K562 (cell line): ENCODE data around the gene FAXC. TPM values are rescaled to one million over a fixed set of nuclear protein-coding genes. Genes with fewer than 3 reads are reported as not detected.

Source experiments
- ATAC-seq: fragments of 200-7000 bp; cut with Tn5 transposase; 3 replicates; pipeline ENCODE4 v1.9.1; 2020; ENCODE audit warnings: moderate library complexity
- BruUV-seq: library from RNA; stranded (reverse); fragments of 400-500 nt; replicated peaks from 2 replicates; lab custom pipeline; 2021; lab: Mats Ljungman, UMichigan
- CTCF ChIA-PET: fragments of 300-600 bp; formaldehyde crosslinking; extraction: SDS; loops from one replicate; lab custom pipeline; 2021; ENCODE audit warnings: low intra/inter-chr PET ratio; lab: Yijun Ruan, JAX
- POLR2A ChIA-PET: fragments of 300-600, 350-650 bp; sonication (Branson Sonifier 250); formaldehyde crosslinking; extraction: SDS; loops from one replicate; lab custom pipeline; 2021; ENCODE audit warnings: antibody characterized with exemption, inconsistent platforms; lab: Yijun Ruan, JAX
- DNase-seq, 4 experiments: peaks; one replicate each; pipeline versions ENCODE4 v3.0.0 to v3.0.0-alpha.2; 2011 to 2018; ENCODE audit warnings: low spot score in 3 of 4, mixed read lengths in 3 of 4; ENCODE audit errors: extremely low read depth in 1 of 4
- FAIRE-seq: peaks from 2 replicates; lab custom pipeline; 2011; peaks lifted over from hg19 to GRCh38; lab: Jason Lieb, UNC
- H2AFZ ChIP-seq: 2 replicates; pipeline ENCODE4 v1.6.0; 2011; ENCODE audit warnings: low read depth, low read length, control low read depth, inconsistent platforms
- H3K27ac ChIP-seq: fragments of 200-600 bp; 3 replicates; pipeline ENCODE4 v1.8.0; 2011; ENCODE audit warnings: low read depth, mild to moderate bottlenecking, control low read depth, inconsistent platforms, low read length, moderate library complexity, mixed read lengths; ENCODE audit errors: extremely low read depth
- H3K27me3 ChIP-seq, 2 experiments: fragments of 300-600 bp in 1 of 2; 2 replicates in 1 of 2; 3 replicates in 1 of 2; pipeline versions ENCODE4 v1.6.0 to v1.8.0; 2011; ENCODE audit warnings: inconsistent platforms in 2 of 2, low read length in 2 of 2, mild to moderate bottlenecking in 1 of 2, mixed read lengths in 1 of 2, moderate library complexity in 1 of 2; ENCODE audit not compliant: control insufficient read depth in 2 of 2, insufficient read depth in 2 of 2
- H3K36me3 ChIP-seq: fragments of 300-600 bp; 3 replicates; pipeline ENCODE4 v1.8.0; 2011; ENCODE audit warnings: mild to moderate bottlenecking, low read length, inconsistent platforms; ENCODE audit not compliant: control insufficient read depth, insufficient read depth
- H3K4me1 ChIP-seq, 2 experiments: fragments of 200-600 bp in 1 of 2; replicated peaks in 1 of 2; 2 replicates in 1 of 2; 3 replicates in 1 of 2; pipeline versions ENCODE4 v1.5.1 to v1.8.0; 2011; ENCODE audit warnings: inconsistent platforms in 2 of 2, low read length in 2 of 2, mild to moderate bottlenecking in 1 of 2, mixed read lengths in 1 of 2, moderate library complexity in 1 of 2; ENCODE audit not compliant: control insufficient read depth in 2 of 2, insufficient read depth in 2 of 2
- H3K4me2 ChIP-seq: 2 replicates; pipeline ENCODE4 v1.6.1; 2011; ENCODE audit warnings: low read length, control low read depth, inconsistent platforms, mixed read lengths; ENCODE audit not compliant: insufficient read depth
- H3K4me3 ChIP-seq: fragments of 200-600 bp; sonication (generic), shearing (Covaris generic); 2 replicates; pipeline ENCODE4 v1.5.1; 2016; ENCODE audit warnings: control low read depth, inconsistent platforms
- H3K79me2 ChIP-seq: fragments of 200-600 bp; 3 replicates; pipeline ENCODE4 v1.8.0; 2011; ENCODE audit warnings: low read length, inconsistent platforms; ENCODE audit not compliant: control insufficient read depth, insufficient read depth
- H3K9ac ChIP-seq, 2 experiments: 2 replicates each; pipeline versions ENCODE4 v1.6.0 to v1.6.1; 2011; ENCODE audit warnings: low read depth in 2 of 2, low read length in 2 of 2, control low read depth in 1 of 2, inconsistent platforms in 1 of 2, mild to moderate bottlenecking in 1 of 2, mixed read lengths in 1 of 2; ENCODE audit not compliant: insufficient read depth in 1 of 2
- H3K9me1 ChIP-seq: one replicate; pipeline ENCODE4 v1.6.0; 2011; ENCODE audit warnings: inconsistent platforms, mild to moderate bottlenecking, low read length, moderate library complexity; ENCODE audit not compliant: control insufficient read depth, insufficient read depth
- H3K9me3 ChIP-seq: replicated peaks from 2 replicates; pipeline ENCODE4 v1.5.1; 2011; ENCODE audit warnings: low read depth, low read length, inconsistent platforms; ENCODE audit not compliant: control insufficient read depth, insufficient read depth
- H4K20me1 ChIP-seq: replicated peaks from 2 replicates; pipeline ENCODE4 v1.6.1; 2011; ENCODE audit warnings: low read length, inconsistent platforms, mixed read lengths; ENCODE audit not compliant: control insufficient read depth, insufficient read depth
- KDM1A ChIP-seq, 2 experiments: fragments of 450-650 bp; IDR thresholded peaks; 2 replicates each; pipeline ENCODE4 v1.6.1; 2016; ENCODE audit warnings: mild to moderate bottlenecking in 2 of 2
- PATZ1 ChIP-seq: fragments of 250-450 bp; sonication (Bioruptor Pico); IDR thresholded peaks from 2 replicates; pipeline ENCODE4 v1.5.0; 2020; ENCODE audit warnings: mild to moderate bottlenecking, borderline replicate concordance
- TAF9B ChIP-seq: fragments of 450-650 bp; IDR thresholded peaks from 2 replicates; pipeline ENCODE4 v1.6.1; 2018; ENCODE audit warnings: mild to moderate bottlenecking; ENCODE audit not compliant: partially characterized antibody
- ZNF398 ChIP-seq: fragments of 250-450 bp; sonication (Bioruptor Pico); IDR thresholded peaks from 2 replicates; pipeline ENCODE4 v1.8.0; 2021; ENCODE audit warnings: moderate library complexity, mild to moderate bottlenecking, inconsistent platforms
- WGBS: fragments of 100-300 bp; shearing (Covaris generic); methylation state at CpG from one replicate; pipeline ENCODE4 v1.1.6; 2016; ENCODE audit warnings: low coverage, mixed read lengths; ENCODE audit not compliant: insufficient coverage; ENCODE audit errors: missing lambda C conversion rate; 5-methylcytosine and 5-hydroxymethylcytosine counted together
- in situ Hi-C: fragments of 300-500 bp; cut with MboI; formaldehyde crosslinking; loops from 4 replicates; pipeline ENCODE4 v1.15.0; 2018; ENCODE audit warnings: inconsistent platforms, mixed read lengths
- intact Hi-C: fragments of 100-400 bp; cut with micrococcal nuclease; formaldehyde crosslinking; loops from 2 replicates; pipeline ENCODE4 v1.14.2; 2022
- polyA plus RNA-seq, 8 experiments: library from polyadenylated mRNA; depleted of rRNA in 4 of 8; stranded (reverse) in 5 of 8; unstranded in 3 of 8; fragments of >200 nt; fragmentation: Nextera tagmentation in 2 of 8; fragmentation: Illumina TruSeq in 1 of 8; extraction: Ambion mirVana in 2 of 8; extraction: Trizol in 1 of 8; gene quantifications; 2 replicates each; pipeline versions ENCODE4 v1.2.1 to v1.2.3, GENCODE V29; 2011 to 2014; ENCODE audit warnings: inconsistent platforms in 1 of 8, missing spikeins in 1 of 8
- total RNA-seq, 7 experiments: library from RNA; depleted of rRNA in 6 of 7; stranded (reverse); fragments of >200 nt in 6 of 7; fragmentation: Illumina TruSeq in 2 of 7; extraction: Trizol in 2 of 7; gene quantifications; 2 replicates each; pipeline versions ENCODE4 v1.2.1 to v1.2.3, GENCODE V29; 2011 to 2021; ENCODE audit warnings: low replicate concordance in 1 of 7

The FAXC gene
- total and polyA plus RNA-seq, 9 of the 15 experiments (the other 6 are each of a cell fraction or from before 2014, with no cell fraction given) = 0.06 to 0.40 (median 0.13) TPM; not detected in 5

GRCh38 chr6:99297415-99297814 lies 52.1 kb downstream of the FAXC start (continued):
- TF ChIP-seq ZNF398 (CRISPR knock-in tag) = no peak
- TF ChIP-seq TAF9B = no peak
- no peak for TF ChIP-seq KDM1A (IDR thresholded peaks at IDR 0.05)
- TF ChIP-seq, all 486 proteins: peak for 0

GRCh38 chr6:99297006-99297405 lies 52.5 kb downstream of the FAXC start:
- intact Hi-C loops (no loop called here), in situ Hi-C loops (no loop called here)
- no peak for TF ChIP-seq PATZ1 (CRISPR knock-in tag)
- H2AFZ ChIP-seq = no peak overlapping the region
- H3K79me2 ChIP-seq = no peaks in the 10 kb centered on the region
- H4K20me1 ChIP-seq = no peaks in the 10 kb centered on the region; the same call in 1 of the 2 replicates
- no peaks in the 10 kb centered on the region for H3K9me1 ChIP-seq
- WGBS = 0% methylated on average over 1 of the region's 1 CpG
- H3K27ac ChIP-seq = no peak overlapping the region
- ATAC-seq (no peak), FAIRE-seq (no peak), DNase-seq (no peak)
- BruUV-seq = no TSS peak
- no peaks in the 10 kb centered on the region for H3K36me3 ChIP-seq
- H3K4me3 ChIP-seq = no peak overlapping the region
- ChIA-PET POLR2A (no interaction called here), CTCF (no interaction called here)
- peaks cover 0 to 12% of the 10 kb centered on the region in 2 experiments; a peak in 2 of 5 replicates for H3K27me3 ChIP-seq
- H3K4me1 ChIP-seq = no peaks in the 10 kb centered on the region
- H3K9me3 ChIP-seq = no peaks in the 10 kb centered on the region
- no peak overlapping the region for H3K9ac ChIP-seq
- H3K4me2 ChIP-seq = no peak overlapping the region
